Skeletal muscle satellite cell (primary cell): ENCODE data around the gene ADGRV1.
"Not testable (repeated sequence)": the region's sequence is repeated elsewhere in the genome, so short reads cannot be mapped to it uniquely, and the experiment has no call there.

Experiments
- H3K27me3 ChIP-seq: 2 replicates; pipeline ENCODE4 v1.7.0; 2013; ENCODE audit warnings: low read length; ENCODE audit not compliant: control insufficient read depth, insufficient read depth
- H3K36me3 ChIP-seq: 2 replicates; pipeline ENCODE4 v1.7.0; 2013; ENCODE audit warnings: mild to moderate bottlenecking, control low read depth, low read length; ENCODE audit not compliant: insufficient read depth
- H3K4me1 ChIP-seq: 2 replicates; pipeline ENCODE4 v1.7.0; 2013; ENCODE audit warnings: low read length; ENCODE audit not compliant: control insufficient read depth, insufficient read depth
- H3K4me2 ChIP-seq: 2 replicates; pipeline ENCODE4 v1.7.0; 2013; ENCODE audit warnings: mild to moderate bottlenecking, low read length
- H3K4me3 ChIP-seq: 2 replicates; pipeline ENCODE4 v1.7.0; 2013; ENCODE audit warnings: low read length
- H3K9ac ChIP-seq: 2 replicates; pipeline ENCODE4 v1.7.0; 2013; ENCODE audit warnings: mild to moderate bottlenecking, low read depth, low read length, moderate library complexity
- H3K9me3 ChIP-seq: replicated peaks from 2 replicates; pipeline ENCODE4 v1.7.0; 2013; ENCODE audit warnings: mild to moderate bottlenecking, control low read depth, low read length

ADGRV1 gene

DNA sequence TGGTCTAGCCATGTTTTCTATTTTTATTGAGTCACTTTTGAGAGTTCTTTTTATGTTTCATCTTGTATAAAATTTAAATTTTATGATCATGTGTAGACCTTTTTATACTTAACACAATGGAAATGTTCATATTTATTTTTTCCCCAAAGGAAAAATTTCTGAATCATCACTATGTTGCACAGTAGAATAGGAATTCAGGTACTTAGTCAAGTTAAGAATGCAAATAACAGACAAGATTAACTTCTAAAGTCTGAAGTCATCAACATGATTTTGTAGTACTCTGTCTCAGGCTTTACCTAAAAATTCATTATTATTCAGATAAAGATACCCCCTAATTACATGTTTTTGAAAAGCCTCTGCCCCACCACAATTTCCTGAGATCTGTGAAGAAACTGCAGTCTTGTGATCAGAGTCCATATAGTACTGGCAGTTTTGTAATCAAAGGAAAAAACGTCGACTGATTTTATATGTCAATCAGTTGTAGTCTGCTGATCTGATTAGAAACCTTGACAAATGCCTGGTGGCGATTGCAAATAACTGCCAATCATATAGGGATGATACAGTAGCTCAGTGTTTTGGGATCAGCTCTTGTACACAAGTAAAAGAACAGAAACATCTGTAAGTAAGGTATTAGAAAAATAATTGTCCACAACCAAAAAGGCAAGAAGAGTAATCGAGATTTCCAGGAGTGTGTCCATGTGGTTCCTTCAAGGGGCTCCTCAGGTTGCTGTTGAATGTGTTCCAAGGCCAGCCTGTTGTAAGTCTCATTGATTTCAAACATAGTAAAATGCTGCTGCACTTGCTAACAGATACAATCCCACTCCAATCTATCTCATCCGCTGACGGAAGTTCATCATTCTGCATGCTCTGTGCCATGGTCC lies 472.2 kb downstream of the ADGRV1 start:
- Histone ChIP-seq H3K27me3 (no peaks in the 10 kb centered on the region), H3K4me1 (no peaks in the 10 kb centered on the region), H3K9ac (no peak overlapping the region), H3K36me3 (no peaks in the 10 kb centered on the region), H3K9me3 (no peaks in the 10 kb centered on the region), H3K4me2 (no peak overlapping the region), H3K4me3 (no peak overlapping the region)

DNA sequence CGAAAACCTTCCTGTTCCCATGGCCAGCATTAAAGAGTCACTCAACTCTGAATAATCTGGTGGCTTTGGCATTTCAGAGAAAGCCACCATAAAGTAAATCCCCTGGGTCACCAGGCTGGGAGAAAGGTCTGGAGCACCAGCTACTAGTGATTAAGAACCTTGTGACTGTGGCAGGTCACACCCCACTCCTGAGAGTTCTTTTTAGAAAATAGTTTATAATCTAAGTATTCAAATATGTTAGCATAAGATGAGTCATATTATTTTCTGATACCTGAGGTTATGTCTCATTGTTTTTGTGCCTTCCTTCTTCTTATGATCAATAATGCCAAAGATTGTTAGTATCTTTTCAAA lies 472.8 kb downstream of the ADGRV1 start:
- Histone ChIP-seq H3K4me1 (no peaks in the 10 kb centered on the region), H3K9ac (no peak overlapping the region), H3K36me3 (no peaks in the 10 kb centered on the region), H3K9me3 (no peaks in the 10 kb centered on the region), H3K4me3 (no peak overlapping the region), H3K4me2 (no peak overlapping the region), H3K27me3 (no peaks in the 10 kb centered on the region)

DNA sequence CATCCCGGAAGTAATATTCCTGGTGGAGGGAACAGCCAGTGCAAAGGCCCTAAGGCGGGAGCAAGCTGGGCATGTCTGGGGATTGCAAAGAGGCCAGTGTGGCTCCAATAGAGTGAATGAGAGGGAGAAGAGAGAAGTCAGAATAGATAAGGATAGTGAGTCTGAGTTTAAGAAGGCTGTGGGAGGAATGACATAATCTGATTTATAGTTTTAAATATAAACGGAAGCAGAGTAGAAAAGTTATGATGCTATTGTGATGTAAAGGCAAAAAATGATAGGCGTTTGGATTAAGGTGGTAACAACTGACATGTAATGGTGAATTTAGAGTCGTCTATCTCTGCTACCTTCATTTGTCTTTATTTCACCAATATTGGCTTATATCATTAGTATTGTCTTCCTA lies 473.5 kb downstream of the ADGRV1 start:
- Histone ChIP-seq H3K4me2 (no peak overlapping the region), H3K36me3 (no peaks in the 10 kb centered on the region), H3K9ac (no peak overlapping the region), H3K4me1 (no peaks in the 10 kb centered on the region), H3K9me3 (no peaks in the 10 kb centered on the region), H3K27me3 (no peaks in the 10 kb centered on the region), H3K4me3 (no peak overlapping the region)

DNA sequence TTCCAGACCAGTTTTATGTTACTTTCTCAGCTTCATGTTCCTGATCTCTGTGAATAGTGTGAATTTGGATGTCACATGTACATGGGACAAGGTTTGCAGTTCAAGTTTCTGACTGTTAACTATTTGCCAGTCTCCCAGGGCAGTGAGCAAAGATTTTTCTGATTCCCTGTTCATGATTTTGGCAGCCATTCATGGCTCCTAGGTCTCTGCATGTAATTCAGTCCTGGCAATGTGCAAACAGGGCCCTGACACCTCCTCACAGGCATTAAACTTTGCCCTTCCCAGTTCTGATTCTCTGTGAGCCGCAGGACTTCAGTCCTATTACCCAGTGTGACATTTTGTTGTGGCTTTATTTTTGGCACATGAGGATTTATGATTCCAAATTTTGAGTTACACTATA lies 474.8 kb downstream of the ADGRV1 start:
- Histone ChIP-seq H3K9me3 (no peaks in the 10 kb centered on the region), H3K4me1 (no peaks in the 10 kb centered on the region), H3K9ac (no peak overlapping the region), H3K4me3 (no peak overlapping the region), H3K27me3 (no peaks in the 10 kb centered on the region), H3K36me3 (no peaks in the 10 kb centered on the region), H3K4me2 (no peak overlapping the region)

DNA sequence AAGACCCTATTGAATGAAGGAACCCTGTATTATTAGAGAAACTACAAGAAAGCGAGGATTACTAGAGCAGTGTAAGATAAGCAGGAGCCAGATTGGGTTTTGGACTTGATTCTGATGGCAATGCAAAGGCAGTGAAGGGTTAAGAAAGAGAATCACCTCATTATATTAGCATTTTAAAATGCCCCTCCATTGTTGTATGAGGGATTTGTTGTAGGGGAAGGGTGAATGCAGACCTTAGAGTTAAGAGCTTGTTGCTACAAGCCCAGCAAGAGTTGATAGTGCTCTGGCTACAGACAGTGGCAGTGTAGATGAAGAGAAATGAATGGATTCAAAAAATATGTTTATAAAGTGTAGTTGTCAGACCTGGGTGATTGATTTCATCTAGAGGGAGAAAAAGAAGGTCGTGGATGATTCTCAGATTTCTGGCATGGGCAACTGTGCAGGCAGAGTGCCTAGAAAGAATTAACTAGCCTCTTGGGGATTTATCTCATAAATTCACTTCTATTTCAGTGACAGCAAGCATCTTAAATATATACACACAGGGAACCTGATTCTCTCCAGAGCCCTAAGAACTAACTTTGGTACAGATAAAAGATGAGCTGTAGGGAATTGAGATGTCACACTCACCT lies 479.7 kb downstream of the ADGRV1 start:
- no peaks in the 10 kb centered on the region for H3K4me1 ChIP-seq
- H3K4me3 ChIP-seq = no peak overlapping the region
- H3K27me3 ChIP-seq = no peaks in the 10 kb centered on the region

DNA sequence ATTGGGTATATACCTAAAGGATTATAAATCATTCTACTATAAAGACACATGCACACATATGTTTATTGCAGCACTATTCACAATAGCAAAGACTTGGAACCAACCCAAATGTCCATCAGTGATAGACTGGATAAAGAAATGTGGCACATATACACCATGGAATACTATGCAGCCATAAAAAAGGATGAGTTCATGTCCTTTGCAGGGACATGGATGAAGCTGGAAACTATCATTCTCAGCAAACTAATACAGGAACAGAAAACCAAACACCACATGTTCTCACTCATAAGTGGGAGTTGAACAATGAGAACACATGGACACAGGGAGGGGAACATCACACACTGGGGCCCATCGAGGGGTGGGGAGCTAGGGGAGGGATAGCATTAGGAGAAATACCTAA lies 482.5 kb downstream of the ADGRV1 start:
- H3K9me3 ChIP-seq, H3K9ac ChIP-seq, H3K4me2 ChIP-seq, H3K4me1 ChIP-seq, H3K36me3 ChIP-seq, H3K27me3 ChIP-seq, H3K4me3 ChIP-seq: not testable (repeated sequence)

More for the DNA sequence above, 479.7 kb downstream of the ADGRV1 start:
- no peaks in the 10 kb centered on the region for H3K36me3 ChIP-seq
- H3K4me2 ChIP-seq = no peak overlapping the region
- H3K9ac ChIP-seq = no peak overlapping the region
- no peaks in the 10 kb centered on the region for H3K9me3 ChIP-seq

DNA sequence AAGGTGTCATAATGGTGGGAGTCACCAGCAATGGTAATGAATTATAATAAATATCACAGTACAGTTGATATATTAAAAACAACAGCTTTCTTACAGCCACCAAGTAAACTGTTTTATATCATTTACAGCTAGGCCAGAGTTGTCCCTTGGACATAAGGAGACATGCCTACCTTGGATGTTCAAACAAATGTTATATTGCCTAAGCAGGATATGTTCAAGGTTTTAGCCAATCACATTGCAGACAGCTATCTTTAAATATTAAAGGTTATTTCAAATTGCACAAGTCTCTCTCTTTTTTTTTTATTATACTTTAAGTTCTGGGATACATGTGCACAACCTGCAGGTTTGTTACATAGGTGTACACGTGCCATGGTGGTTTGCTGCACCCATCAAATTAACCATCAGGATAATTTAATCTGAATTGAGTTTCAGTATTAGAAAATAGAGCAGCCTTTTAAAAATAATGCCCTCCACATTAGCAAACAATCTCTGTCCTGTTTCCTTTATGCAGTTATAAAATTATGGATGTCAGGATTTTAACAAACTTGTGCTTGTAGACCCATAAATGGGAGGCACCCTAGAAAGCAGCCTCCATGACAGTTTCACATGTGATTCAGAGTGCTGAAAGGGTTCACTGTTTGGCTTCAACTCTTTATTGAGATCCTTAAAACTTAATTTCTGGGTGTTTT lies 483.8 kb downstream of the ADGRV1 start:
- H3K4me2 ChIP-seq = no peak overlapping the region
- no peaks in the 10 kb centered on the region for H3K4me1 ChIP-seq
- H3K9me3 ChIP-seq = no peaks in the 10 kb centered on the region
- no peak overlapping the region for H3K4me3 ChIP-seq
- H3K36me3 ChIP-seq = no peaks in the 10 kb centered on the region
- no peaks in the 10 kb centered on the region for H3K27me3 ChIP-seq
- no peak overlapping the region for H3K9ac ChIP-seq

DNA sequence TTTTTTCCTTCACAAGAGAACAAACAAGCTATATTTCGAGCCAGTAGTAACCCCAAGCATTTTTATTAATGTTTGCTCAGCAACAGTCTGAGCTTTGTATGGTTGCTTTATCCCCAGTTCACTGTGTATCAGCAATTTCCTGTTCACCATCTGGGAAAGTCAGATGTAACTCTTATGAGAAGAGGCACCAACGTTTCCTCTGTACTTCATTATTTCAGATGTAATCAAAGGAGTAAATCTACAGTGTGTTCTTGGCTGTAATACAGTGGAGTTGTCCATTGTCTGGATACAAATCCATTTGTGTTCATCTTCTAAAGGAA lies 484.3 kb downstream of the ADGRV1 start:
- no peaks in the 10 kb centered on the region for H3K4me1 ChIP-seq
- no peaks in the 10 kb centered on the region for H3K9me3 ChIP-seq
- H3K9ac ChIP-seq = no peak overlapping the region
- no peaks in the 10 kb centered on the region for H3K27me3 ChIP-seq
- H3K4me3 ChIP-seq = no peak overlapping the region
- H3K36me3 ChIP-seq = no peaks in the 10 kb centered on the region
- no peak overlapping the region for H3K4me2 ChIP-seq

DNA sequence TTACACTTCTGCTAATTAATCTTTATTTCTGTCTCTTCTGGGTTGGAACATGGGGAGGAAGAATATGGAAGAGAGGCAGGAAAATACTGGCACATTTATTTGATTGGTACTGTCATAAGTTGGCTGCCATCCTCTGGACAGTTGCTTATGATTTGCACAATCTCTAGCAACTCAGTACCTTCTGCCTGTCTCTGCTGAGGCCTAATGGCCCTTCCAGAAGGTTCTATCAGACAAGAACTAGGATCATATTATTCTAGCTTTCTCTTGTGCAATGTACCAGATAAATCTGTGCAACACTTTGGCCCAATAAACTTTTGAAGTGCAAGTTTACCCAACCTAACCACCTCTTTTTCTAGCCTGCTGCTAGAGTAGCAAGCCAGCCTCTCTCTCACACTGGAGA lies 489.5 kb downstream of the ADGRV1 start:
- no peaks in the 10 kb centered on the region for H3K27me3 ChIP-seq
- peaks cover 5% of the 10 kb centered on the region for H3K4me1 ChIP-seq

DNA sequence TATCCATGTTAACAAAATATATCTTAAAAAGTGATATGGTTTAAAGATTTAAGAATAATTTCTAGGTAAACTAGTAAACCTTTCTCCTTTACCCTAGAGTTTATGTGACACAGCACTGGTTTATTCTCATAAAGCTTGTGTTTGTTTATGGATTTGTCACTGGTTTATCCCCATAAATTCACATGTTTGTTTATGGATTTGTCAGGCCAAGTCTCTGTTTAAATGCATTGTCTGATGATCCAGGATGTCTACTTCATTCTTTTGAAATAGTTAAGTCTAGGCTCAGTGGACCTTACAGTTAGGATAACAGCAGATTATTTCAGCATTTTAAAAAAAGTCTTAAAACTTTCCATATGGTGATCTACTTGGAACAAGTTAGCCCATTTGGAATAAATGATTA lies 490.5 kb downstream of the ADGRV1 start:
- Histone ChIP-seq H3K9me3 (no peaks in the 10 kb centered on the region), H3K4me1 (peaks cover 5% of the 10 kb centered on the region), H3K4me2 (no peak overlapping the region), H3K4me3 (no peak overlapping the region), H3K27me3 (no peaks in the 10 kb centered on the region), H3K36me3 (no peaks in the 10 kb centered on the region), H3K9ac (no peak overlapping the region)

More for the DNA sequence above, 489.5 kb downstream of the ADGRV1 start:
- no peaks in the 10 kb centered on the region for H3K9me3 ChIP-seq
- no peaks in the 10 kb centered on the region for H3K36me3 ChIP-seq
- no peak overlapping the region for H3K9ac ChIP-seq
- no peak overlapping the region for H3K4me3 ChIP-seq
- no peak overlapping the region for H3K4me2 ChIP-seq

DNA sequence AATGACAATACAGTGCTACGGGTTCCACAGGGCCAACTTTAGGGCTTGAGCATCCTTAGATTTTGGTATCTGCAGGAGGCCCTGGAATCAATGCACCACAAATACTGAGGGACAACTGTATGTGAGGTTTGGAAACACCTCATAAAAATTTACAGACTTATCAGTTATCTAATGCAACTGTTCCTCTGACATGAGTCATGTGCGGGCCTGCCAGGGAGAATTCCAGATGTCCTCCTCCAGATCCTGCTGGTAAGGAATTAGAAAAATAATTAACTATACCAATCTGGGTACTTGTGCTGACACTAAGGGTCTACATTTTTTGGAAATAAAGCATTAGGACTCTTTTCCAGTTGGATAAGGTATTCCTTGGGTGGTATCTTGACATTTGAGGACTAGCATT lies 491.2 kb downstream of the ADGRV1 start:
- H3K9ac ChIP-seq = no peak overlapping the region
- no peaks in the 10 kb centered on the region for H3K36me3 ChIP-seq
- no peaks in the 10 kb centered on the region for H3K9me3 ChIP-seq
- peaks cover 5% of the 10 kb centered on the region for H3K4me1 ChIP-seq
- H3K4me3 ChIP-seq = no peak overlapping the region
- H3K27me3 ChIP-seq = no peaks in the 10 kb centered on the region
- H3K4me2 ChIP-seq = no peak overlapping the region
